ENCODE data around the gene GBGT1. TPM values are rescaled to one million over a fixed set of nuclear protein-coding genes. Genes with fewer than 3 reads are reported as not detected.

Gene GBGT1
- total RNA-seq, 4 donors from 2014 or later, result 7.0 to 49.5 (median 14.1) TPM

- Histone ChIP-seq H3K27me3 (no peaks in the 10 kb centered on the region), H3K4me3 (peak overlapping the region; percentile 76 to 92 (median 84)), H3K9me3 (no peaks in the 10 kb centered on the region), H3K36me3 (no peaks in the 10 kb centered on the region), H3K4me1 (peaks cover 12 to 75% (median 37%) of the 10 kb centered on the region in 4 donors), H3K27ac (peak overlapping the region; percentile 87 to 92 (median 90))
- TF ChIP-seq CTCF (IDR thresholded peaks at IDR 0.05) (peak in 1 of 6 experiments; percentile 5), POLR2A (IDR thresholded peaks at IDR 0.05) (peak in 1 of 2 donors; percentile 63)
- peak in 1 of 3 donors; percentile 67 for DNase-seq
These were observed 43.1 kb downstream of the GBGT1 start for GRCh38 chr9:133120501-133121197.

- H3K27ac ChIP-seq, result peak overlapping the region; percentile 87 to 92 (median 90)
- H3K36me3 ChIP-seq, result no peaks in the 10 kb centered on the region
- no peak for TF ChIP-seq CTCF (IDR thresholded peaks at IDR 0.05)
- TF ChIP-seq POLR2A (IDR thresholded peaks at IDR 0.05), result no peak
- DNase-seq, result no peak
- H3K9me3 ChIP-seq, result no peaks in the 10 kb centered on the region
- peaks cover 12 to 76% (median 43%) of the 10 kb centered on the region in 4 donors for H3K4me1 ChIP-seq
- H3K27me3 ChIP-seq, result no peaks in the 10 kb centered on the region
- peak overlapping the region; percentile 76 to 92 (median 84) for H3K4me3 ChIP-seq
These were observed 43.7 kb downstream of the GBGT1 start for GRCh38 chr9:133119846-133120500.

GRCh38 chr9:133119103-133119845 lies 44.4 kb downstream of the GBGT1 start:
- Histone ChIP-seq H3K27me3 (no peaks in the 10 kb centered on the region), H3K36me3 (no peaks in the 10 kb centered on the region), H3K4me3 (peak overlapping the region in 3 of 4 donors; percentile 77 to 92 (median 90)), H3K4me1 (peaks cover 19 to 83% (median 50%) of the 10 kb centered on the region in 4 donors), H3K27ac (peak overlapping the region; percentile 87 to 92 (median 90)), H3K9me3 (no peaks in the 10 kb centered on the region)
- DNase-seq, result no peak
- TF ChIP-seq CTCF (IDR thresholded peaks at IDR 0.05), result no peak
- no peak for TF ChIP-seq POLR2A (IDR thresholded peaks at IDR 0.05)

- peak overlapping the region in 1 of 4 donors; percentile 90 for H3K4me3 ChIP-seq
These were observed 45.1 kb downstream of the GBGT1 start for GRCh38 chr9:133118568-133118967.

More at GRCh38 chr9:133118568-133118967, 45.1 kb downstream of the GBGT1 start:
- Histone ChIP-seq H3K27me3 (no peaks in the 10 kb centered on the region), H3K27ac (peak overlapping the region in 2 of 4 donors; percentile 88 to 92), H3K4me1 (peaks cover 25 to 90% (median 57%) of the 10 kb centered on the region in 4 donors), H3K36me3 (no peaks in the 10 kb centered on the region), H3K9me3 (no peaks in the 10 kb centered on the region)
- DNase-seq, result no peak
- TF ChIP-seq POLR2A (IDR thresholded peaks at IDR 0.05) (no peak), CTCF (IDR thresholded peaks at IDR 0.05) (no peak)

Measured in Peyer's patch (tissue), 4 donors.